H1 (cell line): ENCODE data around the gene DGKZ. TPM values are rescaled to one million over a fixed set of nuclear protein-coding genes. Genes with fewer than 3 reads are reported as not detected.

Source experiments
- CTCF ChIA-PET: fragments of 300-600 bp; sonication (Branson Sonifier 250); formaldehyde crosslinking; loops from one replicate; lab custom pipeline; 2021; ENCODE audit not compliant: partially characterized antibody; lab: Charles Lee
- POLR2A ChIA-PET: fragments of 300-600 bp; sonication (Branson Sonifier 250); formaldehyde crosslinking; loops from one replicate; lab custom pipeline; 2021; ENCODE audit warnings: inconsistent platforms; ENCODE audit not compliant: partially characterized antibody; lab: Charles Lee
- DNase-seq, 2 experiments: peaks; one replicate each; pipeline versions ENCODE4 v3.0.0 to v3.0.0-alpha.2; 2010 to 2022; ENCODE audit warnings: low spot score in 2 of 2, low read depth in 1 of 2, mixed read lengths in 1 of 2
- FAIRE-seq: peaks from 2 replicates; lab custom pipeline; 2011; peaks lifted over from hg19 to GRCh38; lab: Jason Lieb, UNC
- H2AFZ ChIP-seq: 2 replicates; pipeline ENCODE4 v1.8.1; 2012; ENCODE audit warnings: low read length, inconsistent platforms
- H2AK5ac ChIP-seq: 2 replicates; pipeline ENCODE4 v1.6.1; 2013; ENCODE audit warnings: low read depth, low read length
- H2BK120ac ChIP-seq: replicated peaks from 2 replicates; pipeline ENCODE3; 2013; ENCODE audit warnings: low read depth, low read length, inconsistent platforms
- H2BK12ac ChIP-seq: 2 replicates; pipeline ENCODE4 v1.6.1; 2013; ENCODE audit warnings: low read depth, low read length
- H2BK15ac ChIP-seq: 2 replicates; pipeline ENCODE4 v1.6.1; 2013; ENCODE audit warnings: low read length
- H2BK20ac ChIP-seq: 2 replicates; pipeline ENCODE4 v1.6.1; 2013; ENCODE audit warnings: low read length
- H2BK5ac ChIP-seq: 2 replicates; pipeline ENCODE4 v1.6.1; 2013; ENCODE audit warnings: low read depth, low read length
- H3K14ac ChIP-seq: 2 replicates; pipeline ENCODE4 v1.6.1; 2013; ENCODE audit warnings: inconsistent platforms; ENCODE audit not compliant: insufficient read length
- H3K18ac ChIP-seq: 2 replicates; pipeline ENCODE4 v1.6.1; 2013; ENCODE audit warnings: low read length; ENCODE audit errors: extremely low read depth
- H3K23ac ChIP-seq: 2 replicates; pipeline ENCODE4 v1.6.1; 2013; ENCODE audit warnings: inconsistent platforms; ENCODE audit not compliant: insufficient read length
- H3K23me2 ChIP-seq: 2 replicates; pipeline ENCODE4 v1.6.1; 2013; ENCODE audit warnings: low read depth, low read length
- H3K27ac ChIP-seq: 2 replicates; pipeline ENCODE4 v1.6.1; 2011; ENCODE audit warnings: low read depth, low read length, inconsistent platforms
- H3K27me3 ChIP-seq, 4 experiments: replicated peaks in 1 of 4; 1 replicate in 1 of 4; 2 replicates in 3 of 4; pipeline versions ENCODE4 v1.6.1 to v1.8.1; 2011 to 2013; ENCODE audit warnings: low read length in 3 of 4, mild to moderate bottlenecking in 3 of 4, inconsistent platforms in 2 of 4, mixed read lengths in 2 of 4, moderate library complexity in 1 of 4; ENCODE audit not compliant: control insufficient read depth in 3 of 4, insufficient read depth in 3 of 4; ENCODE audit errors: extremely low read depth in 1 of 4
- H3K36me3 ChIP-seq, 4 experiments: 2 replicates each; pipeline versions ENCODE4 v1.6.1 to v1.8.1; 2011 to 2013; ENCODE audit warnings: mild to moderate bottlenecking in 4 of 4, low read length in 3 of 4, moderate library complexity in 2 of 4, control low read depth in 1 of 4, inconsistent platforms in 1 of 4; ENCODE audit not compliant: insufficient read depth in 4 of 4, control insufficient read depth in 2 of 4
- H3K4ac ChIP-seq: replicated peaks from 2 replicates; pipeline ENCODE3; 2013; ENCODE audit warnings: low read length, low read depth, mixed read lengths, inconsistent platforms; ENCODE audit not compliant: insufficient read length
- H3K4me1 ChIP-seq, 4 experiments: replicated peaks in 1 of 4; 1 replicate in 1 of 4; 2 replicates in 3 of 4; pipeline versions ENCODE4 v1.6.1 to v1.8.1; 2011 to 2013; ENCODE audit warnings: low read length in 3 of 4, inconsistent platforms in 2 of 4, mixed read lengths in 1 of 4; ENCODE audit not compliant: insufficient read depth in 4 of 4, control insufficient read depth in 3 of 4
- H3K4me2 ChIP-seq, 2 experiments: 2 replicates each; pipeline versions ENCODE4 v1.6.1 to v1.8.1; 2011 to 2013; ENCODE audit warnings: low read depth in 2 of 2, low read length in 2 of 2, control low read depth in 1 of 2, inconsistent platforms in 1 of 2, mild to moderate bottlenecking in 1 of 2; ENCODE audit not compliant: insufficient read depth in 1 of 2
- H3K4me3 ChIP-seq, 4 experiments: fragments of 200-600, 300-600 bp in 1 of 4; sonication (generic), shearing (Covaris generic), sonication (Bioruptor Twin) in 1 of 4; 2 replicates each; pipeline versions ENCODE4 v1.5.1 to v1.8.1; 2011 to 2016; ENCODE audit warnings: low read length in 4 of 4, low read depth in 3 of 4, control low read depth in 2 of 4, inconsistent platforms in 2 of 4, mild to moderate bottlenecking in 2 of 4, mixed read lengths in 1 of 4, moderate library complexity in 1 of 4; ENCODE audit not compliant: insufficient read depth in 2 of 4; ENCODE audit errors: extremely low read depth in 1 of 4
- H3K56ac ChIP-seq: replicated peaks from 2 replicates; pipeline ENCODE3; 2013; ENCODE audit warnings: low read depth, mild to moderate bottlenecking, mixed read lengths, low read length, inconsistent platforms; ENCODE audit not compliant: insufficient read length
- H3K79me1 ChIP-seq: 2 replicates; pipeline ENCODE4 v1.6.1; 2013; ENCODE audit warnings: low read depth, low read length, control low read depth
- H3K79me2 ChIP-seq, 2 experiments: 2 replicates each; pipeline versions ENCODE4 v1.6.1 to v1.8.1; 2012 to 2013; ENCODE audit warnings: low read length in 2 of 2, mild to moderate bottlenecking in 2 of 2, inconsistent platforms in 1 of 2; ENCODE audit not compliant: insufficient read depth in 2 of 2, control insufficient read depth in 1 of 2
- H3K9ac ChIP-seq, 4 experiments: replicated peaks in 1 of 4; 1 replicate in 1 of 4; 2 replicates in 3 of 4; pipeline versions ENCODE4 v1.6.1 to v1.8.1; 2011 to 2013; ENCODE audit warnings: low read depth in 3 of 4, low read length in 3 of 4, control low read depth in 2 of 4, mild to moderate bottlenecking in 2 of 4, moderate library complexity in 2 of 4, inconsistent platforms in 1 of 4; ENCODE audit errors: extremely low read depth in 1 of 4
- H3K9me3 ChIP-seq, 2 experiments: 2 replicates each; pipeline versions ENCODE4 v1.6.1 to v1.8.1; 2012 to 2013; ENCODE audit warnings: mild to moderate bottlenecking in 2 of 2, moderate library complexity in 2 of 2, control low read depth in 1 of 2, inconsistent platforms in 1 of 2, low read depth in 1 of 2, low read length in 1 of 2, mixed read lengths in 1 of 2; ENCODE audit not compliant: insufficient read depth in 2 of 2
- H4K20me1 ChIP-seq, 2 experiments: replicated peaks in 1 of 2; 2 replicates each; pipeline versions ENCODE3 to v1.8.1; 2011 to 2013; ENCODE audit warnings: inconsistent platforms in 2 of 2, low read length in 2 of 2, mild to moderate bottlenecking in 1 of 2; ENCODE audit not compliant: insufficient read depth in 2 of 2, control insufficient read depth in 1 of 2
- H4K5ac ChIP-seq: 2 replicates; pipeline ENCODE4 v1.6.1; 2013; ENCODE audit warnings: low read length, low read depth, mixed read lengths, inconsistent platforms; ENCODE audit not compliant: insufficient read length
- H4K8ac ChIP-seq: 2 replicates; pipeline ENCODE4 v1.8.0; 2013; ENCODE audit warnings: mild to moderate bottlenecking, moderate library complexity, low read length, inconsistent platforms; ENCODE audit not compliant: insufficient read depth; ENCODE audit errors: extremely low read depth
- H4K91ac ChIP-seq: replicated peaks from 2 replicates; pipeline ENCODE3; 2013; ENCODE audit warnings: low read length, mixed read lengths, inconsistent platforms; ENCODE audit not compliant: insufficient read length
- BCL11A ChIP-seq, 2 experiments: IDR thresholded peaks; one replicate each; pipeline ENCODE4 v1.6.1; 2011; ENCODE audit warnings: low read depth in 2 of 2, low read length in 2 of 2, mild to moderate bottlenecking in 2 of 2
- CBX8 ChIP-seq: fragments of 300-800, 300-1000 bp; sonication (generic); IDR thresholded peaks from 2 replicates; pipeline ENCODE4 v1.7.1; 2016; ENCODE audit warnings: low read depth, low read length, borderline replicate concordance
- CEBPB ChIP-seq: IDR thresholded peaks from 2 replicates; pipeline ENCODE4 v1.6.1; 2012; ENCODE audit warnings: low read depth, low read length
- CHD2 ChIP-seq: IDR thresholded peaks from 2 replicates; pipeline ENCODE4 v1.6.1; 2012; ENCODE audit warnings: low read length, improper control_type of control experiment
- EP300 ChIP-seq, 2 experiments: IDR thresholded peaks; 1 replicate in 1 of 2; 2 replicates in 1 of 2; pipeline ENCODE4 v1.6.1; 2011 to 2012; ENCODE audit warnings: low read depth in 2 of 2, low read length in 2 of 2, mild to moderate bottlenecking in 2 of 2, borderline replicate concordance in 1 of 2, inconsistent platforms in 1 of 2, moderate library complexity in 1 of 2
- KDM1A ChIP-seq: fragments of 200-600, 300-600 bp; sonication (generic); IDR thresholded peaks from 2 replicates; pipeline ENCODE4 v1.7.1; 2016; ENCODE audit warnings: mild to moderate bottlenecking, low read length, borderline replicate concordance
- KDM5A ChIP-seq: fragments of 200-600 bp; IDR thresholded peaks from 2 replicates; pipeline ENCODE4 v1.7.1; 2012; ENCODE audit warnings: mild to moderate bottlenecking, low read length, inconsistent platforms, mixed read lengths
- NANOG ChIP-seq: IDR thresholded peaks from 2 replicates; pipeline ENCODE4 v1.6.1; 2011; ENCODE audit warnings: low read length, low read depth, mild to moderate bottlenecking, inconsistent platforms; ENCODE audit not compliant: insufficient read depth, poor library complexity, severe bottlenecking
- POLR2AphosphoS5 ChIP-seq: IDR thresholded peaks from 2 replicates; pipeline ENCODE4 v1.6.1; 2011; ENCODE audit warnings: low read depth, low read length
- RNF2 ChIP-seq: fragments of 200-900, 300-1000 bp; sonication (generic); IDR thresholded peaks from 2 replicates; pipeline ENCODE4 v1.7.1; 2016; ENCODE audit warnings: borderline replicate concordance, low read depth, mild to moderate bottlenecking, antibody characterized with exemption, low read length; ENCODE audit not compliant: poor library complexity, severe bottlenecking; ENCODE audit errors: missing control alignments
- TAF1 ChIP-seq: IDR thresholded peaks from 2 replicates; pipeline ENCODE4 v1.6.1; 2011; ENCODE audit warnings: mild to moderate bottlenecking, low read depth, low read length
- TAF7 ChIP-seq: optimal IDR thresholded peaks from 2 replicates; pipeline ENCODE3; 2011; ENCODE audit warnings: low read depth, mild to moderate bottlenecking, inconsistent platforms, low read length, moderate library complexity, borderline replicate concordance
- YY1 ChIP-seq: IDR thresholded peaks from 2 replicates; pipeline ENCODE4 v1.6.1; 2011; ENCODE audit warnings: low read depth, mild to moderate bottlenecking, low read length
- WGBS, 2 experiments: shearing (Covaris generic) in 1 of 2; methylation state at CpG; one replicate each; pipeline versions ENCODE4 v1.1.6 to v1.1.7; 2013 to 2015; ENCODE audit warnings: low lambda C conversion rate in 2 of 2, mixed read lengths in 2 of 2, inconsistent platforms in 1 of 2, low coverage in 1 of 2, missing lambda C conversion rate in 1 of 2; ENCODE audit not compliant: insufficient replicate concordance in 2 of 2, insufficient coverage in 1 of 2, insufficient read length in 1 of 2; ENCODE audit errors: extremely low coverage in 1 of 2, missing lambda C conversion rate in 1 of 2; 5-methylcytosine and 5-hydroxymethylcytosine counted together
- polyA plus RNA-seq, 7 experiments: library from polyadenylated mRNA; depleted of rRNA in 3 of 7; stranded (reverse) in 5 of 7; unstranded in 2 of 7; fragments of >200 nt in 5 of 7; fragments of 200-250 nt in 2 of 7; gene quantifications; 1 replicate in 5 of 7; 2 replicates in 1 of 7; 4 replicates in 1 of 7; pipeline versions ENCODE4 v1.2.1 to v1.2.3, GENCODE V29; 2011 to 2013; ENCODE audit warnings: missing spikeins in 2 of 7, mixed read lengths in 2 of 7
- total RNA-seq: library from RNA; stranded (reverse); fragmentation: NEBNext Ultra II Directional; extraction: Animal tissue kit (Norgen Biotek cat#: 25700); gene quantifications from 2 replicates; pipeline ENCODE4 v1.2.1, GENCODE V29; 2021

Gene DGKZ
- total and polyA plus RNA-seq, 2 of the 8 experiments (the other 6 are each of a cell fraction or from before 2014, with no cell fraction given): 84.4 to 184 TPM

DNA sequence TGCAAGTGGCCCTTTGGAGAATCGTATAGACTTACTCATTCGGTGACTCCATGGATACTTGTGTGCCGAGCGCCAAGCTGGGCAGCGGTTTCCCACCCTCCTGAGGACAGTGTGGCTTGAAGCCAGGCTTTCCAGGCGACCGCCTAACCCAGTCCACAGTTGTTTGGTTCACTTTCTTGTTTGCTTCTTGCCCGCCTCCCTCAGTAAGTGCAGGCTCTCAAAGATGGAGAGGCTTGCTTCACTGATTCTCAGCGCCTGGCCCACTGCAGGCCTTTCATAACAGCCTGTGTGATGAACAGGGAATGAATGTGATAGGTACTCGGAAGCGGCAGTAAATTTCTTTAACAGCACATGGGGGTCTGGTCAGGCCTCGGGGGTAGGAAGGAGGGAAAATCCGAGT is 23.0 kb downstream of the DGKZ start:
- H3K4me3 ChIP-seq: no peak overlapping the region
- H4K8ac ChIP-seq: no peak overlapping the region; the same call in 1 of the 2 replicates
- H4K20me1 ChIP-seq: peaks cover 1 to 18% of the 10 kb centered on the region in 2 experiments
- H3K23me2 ChIP-seq: no peaks in the 10 kb centered on the region
- H2BK120ac ChIP-seq: no peak overlapping the region
- CTCF ChIA-PET: interaction anchor here (0.6 to 44.5 kb wide), 5 partner anchors 7 to 510 kb away, joined by 3 to 1004 read pairs (median 4); partner anchors contain the start of gene DGKZ
- WGBS, 2 experiments: 98% methylated on average over 13 of the region's 13 CpGs; no CpG with 5 or more reads in 1 of the 2 experiments
- H2AK5ac ChIP-seq: no peak overlapping the region
- H2BK5ac ChIP-seq: no peak overlapping the region
- H3K14ac ChIP-seq: no peak overlapping the region
- H3K56ac ChIP-seq: no peak overlapping the region
- H3K27ac ChIP-seq: no peak overlapping the region
- no peak overlapping the region for H2BK15ac ChIP-seq
- peaks cover 6 to 29% (median 14%) of the 10 kb centered on the region in 4 experiments; a peak in 6 of 8 replicates for H3K36me3 ChIP-seq
- no peak overlapping the region for H3K4ac ChIP-seq
- H3K9ac ChIP-seq: no peak overlapping the region
- no peak overlapping the region for H3K4me2 ChIP-seq
- H3K79me1 ChIP-seq: no peaks in the 10 kb centered on the region; the same call in 1 of the 2 replicates
- no peak for FAIRE-seq
- no peak overlapping the region for H3K23ac ChIP-seq
- H3K4me1 ChIP-seq: peaks cover 0 to 13% (median 3%) of the 10 kb centered on the region in 4 experiments; a peak in 5 of 7 replicates
- no peaks in the 10 kb centered on the region for H3K27me3 ChIP-seq
- no peak overlapping the region for H4K91ac ChIP-seq
- H3K79me2 ChIP-seq: peaks cover 0 to 5% of the 10 kb centered on the region in 2 experiments; a peak in 1 of 4 replicates
- DNase-seq: no peak
- no peak overlapping the region for H2AFZ ChIP-seq
- POLR2A ChIA-PET: interaction anchor here (1.4 kb wide), 1 partner anchor 11 kb away, joined by 5 read pairs; the partner anchor contains the start of gene MDK
- H4K5ac ChIP-seq: no peak overlapping the region
- no peak overlapping the region for H3K18ac ChIP-seq
- H2BK20ac ChIP-seq: no peak overlapping the region
- no peak overlapping the region for H2BK12ac ChIP-seq
- no peaks in the 10 kb centered on the region for H3K9me3 ChIP-seq
- TF ChIP-seq BCL11A (IDR thresholded peaks at IDR 0.05; ENCODE audit: low read depth in 2 of 2, low read length in 2 of 2) (no peak), TAF7 (no peak), RNF2 (no peak), KDM5A (no peak), NANOG (no peak), CEBPB (no peak), POLR2AphosphoS5 (no peak), CHD2 (no peak), TAF1 (no peak), KDM1A (no peak), EP300 (IDR thresholded peaks at IDR 0.05; ENCODE audit: borderline replicate concordance in 1 of 2, low read depth in 2 of 2, low read length in 2 of 2) (no peak), CBX8 (no peak), YY1 (no peak)
